K562 (cell line): Measurements from ENCODE around the gene KCNQ2. TPM values are rescaled to one million over a fixed set of nuclear protein-coding genes. Genes with fewer than 3 reads are reported as not detected.

ENCODE experiments used
- ATAC-seq: fragments of 200-7000 bp; cut with Tn5 transposase; 3 replicates; pipeline ENCODE4 v1.9.1; 2020; ENCODE audit warnings: moderate library complexity
- BruUV-seq: library from RNA; stranded (reverse); fragments of 400-500 nt; replicated peaks from 2 replicates; lab custom pipeline; 2021; lab: Mats Ljungman, UMichigan
- CTCF ChIA-PET: fragments of 300-600 bp; formaldehyde crosslinking; extraction: SDS; loops from one replicate; lab custom pipeline; 2021; ENCODE audit warnings: low intra/inter-chr PET ratio; lab: Yijun Ruan, JAX
- POLR2A ChIA-PET: fragments of 300-600, 350-650 bp; sonication (Branson Sonifier 250); formaldehyde crosslinking; extraction: SDS; loops from one replicate; lab custom pipeline; 2021; ENCODE audit warnings: antibody characterized with exemption, inconsistent platforms; lab: Yijun Ruan, JAX
- DNase-seq, 4 experiments: peaks; one replicate each; pipeline versions ENCODE4 v3.0.0 to v3.0.0-alpha.2; 2011 to 2018; ENCODE audit warnings: low spot score in 3 of 4, mixed read lengths in 3 of 4; ENCODE audit errors: extremely low read depth in 1 of 4
- FAIRE-seq: peaks from 2 replicates; lab custom pipeline; 2011; peaks lifted over from hg19 to GRCh38; lab: Jason Lieb, UNC
- H2AFZ ChIP-seq: 2 replicates; pipeline ENCODE4 v1.6.0; 2011; ENCODE audit warnings: low read depth, low read length, control low read depth, inconsistent platforms
- H3K27ac ChIP-seq: fragments of 200-600 bp; 3 replicates; pipeline ENCODE4 v1.8.0; 2011; ENCODE audit warnings: low read depth, mild to moderate bottlenecking, control low read depth, inconsistent platforms, low read length, moderate library complexity, mixed read lengths; ENCODE audit errors: extremely low read depth
- H3K27me3 ChIP-seq, 2 experiments: fragments of 300-600 bp in 1 of 2; 2 replicates in 1 of 2; 3 replicates in 1 of 2; pipeline versions ENCODE4 v1.6.0 to v1.8.0; 2011; ENCODE audit warnings: inconsistent platforms in 2 of 2, low read length in 2 of 2, mild to moderate bottlenecking in 1 of 2, mixed read lengths in 1 of 2, moderate library complexity in 1 of 2; ENCODE audit not compliant: control insufficient read depth in 2 of 2, insufficient read depth in 2 of 2
- H3K36me3 ChIP-seq: fragments of 300-600 bp; 3 replicates; pipeline ENCODE4 v1.8.0; 2011; ENCODE audit warnings: mild to moderate bottlenecking, low read length, inconsistent platforms; ENCODE audit not compliant: control insufficient read depth, insufficient read depth
- H3K4me1 ChIP-seq, 2 experiments: fragments of 200-600 bp in 1 of 2; replicated peaks in 1 of 2; 2 replicates in 1 of 2; 3 replicates in 1 of 2; pipeline versions ENCODE4 v1.5.1 to v1.8.0; 2011; ENCODE audit warnings: inconsistent platforms in 2 of 2, low read length in 2 of 2, mild to moderate bottlenecking in 1 of 2, mixed read lengths in 1 of 2, moderate library complexity in 1 of 2; ENCODE audit not compliant: control insufficient read depth in 2 of 2, insufficient read depth in 2 of 2
- H3K4me2 ChIP-seq: 2 replicates; pipeline ENCODE4 v1.6.1; 2011; ENCODE audit warnings: low read length, control low read depth, inconsistent platforms, mixed read lengths; ENCODE audit not compliant: insufficient read depth
- H3K4me3 ChIP-seq: fragments of 200-600 bp; sonication (generic), shearing (Covaris generic); 2 replicates; pipeline ENCODE4 v1.5.1; 2016; ENCODE audit warnings: control low read depth, inconsistent platforms
- H3K79me2 ChIP-seq: fragments of 200-600 bp; 3 replicates; pipeline ENCODE4 v1.8.0; 2011; ENCODE audit warnings: low read length, inconsistent platforms; ENCODE audit not compliant: control insufficient read depth, insufficient read depth
- H3K9ac ChIP-seq, 2 experiments: 2 replicates each; pipeline versions ENCODE4 v1.6.0 to v1.6.1; 2011; ENCODE audit warnings: low read depth in 2 of 2, low read length in 2 of 2, control low read depth in 1 of 2, inconsistent platforms in 1 of 2, mild to moderate bottlenecking in 1 of 2, mixed read lengths in 1 of 2; ENCODE audit not compliant: insufficient read depth in 1 of 2
- H3K9me1 ChIP-seq: one replicate; pipeline ENCODE4 v1.6.0; 2011; ENCODE audit warnings: inconsistent platforms, mild to moderate bottlenecking, low read length, moderate library complexity; ENCODE audit not compliant: control insufficient read depth, insufficient read depth
- H3K9me3 ChIP-seq: replicated peaks from 2 replicates; pipeline ENCODE4 v1.5.1; 2011; ENCODE audit warnings: low read depth, low read length, inconsistent platforms; ENCODE audit not compliant: control insufficient read depth, insufficient read depth
- H4K20me1 ChIP-seq: replicated peaks from 2 replicates; pipeline ENCODE4 v1.6.1; 2011; ENCODE audit warnings: low read length, inconsistent platforms, mixed read lengths; ENCODE audit not compliant: control insufficient read depth, insufficient read depth
- CHCHD3 ChIP-seq: fragments of 250-450 bp; sonication (Bioruptor Pico); IDR thresholded peaks from 2 replicates; pipeline ENCODE4 v2.1.2; 2022; ENCODE audit warnings: mild to moderate bottlenecking
- CREB5 ChIP-seq: fragments of 250-450 bp; sonication (Bioruptor Pico); IDR thresholded peaks from 2 replicates; pipeline ENCODE4 v1.5.0; 2020; ENCODE audit warnings: mild to moderate bottlenecking
- DNMT1 ChIP-seq: fragments of 450-650 bp; IDR thresholded peaks from 2 replicates; pipeline ENCODE4 v1.6.1; 2016; ENCODE audit warnings: antibody characterized with exemption, mild to moderate bottlenecking
- PCBP1 ChIP-seq: fragments of 200-400 bp; formaldehyde crosslinking; IDR thresholded peaks from 2 replicates; pipeline ENCODE4 v1.6.1; 2018; ENCODE audit warnings: mild to moderate bottlenecking, low read depth, low read length; ENCODE audit not compliant: poor library complexity, severe bottlenecking
- PHF20 ChIP-seq: fragments of 450-650 bp; IDR thresholded peaks from 2 replicates; pipeline ENCODE4 v1.6.1; 2018; ENCODE audit not compliant: partially characterized antibody
- RERE ChIP-seq: sonication (generic); formaldehyde crosslinking; IDR thresholded peaks from 2 replicates; pipeline ENCODE4 v1.8.0; 2023; ENCODE audit warnings: missing genetic modification reagents, mild to moderate bottlenecking, borderline replicate concordance
- RHOXF2B ChIP-seq: fragments of 250-450 bp; sonication (Bioruptor Pico); conservative IDR thresholded peaks from 2 replicates; pipeline ENCODE4 v1.5.1; 2021
- SRSF7 ChIP-seq: fragments of 200-400 bp; formaldehyde crosslinking; optimal IDR thresholded peaks from 2 replicates; pipeline ENCODE3; 2017; ENCODE audit warnings: mild to moderate bottlenecking, low read depth, low read length
- TBL1XR1 ChIP-seq, 2 experiments: IDR thresholded peaks; 2 replicates each; pipeline ENCODE4 v1.6.1; 2012; ENCODE audit warnings: improper control_type of control experiment in 2 of 2, low read length in 2 of 2, mild to moderate bottlenecking in 1 of 2
- TGIF2 ChIP-seq: sonication (generic); formaldehyde crosslinking; IDR thresholded peaks from 2 replicates; pipeline ENCODE4 v1.8.1; 2022; ENCODE audit warnings: mild to moderate bottlenecking, missing genetic modification reagents, moderate library complexity
- XRCC3 ChIP-seq: fragments of 450-650 bp; IDR thresholded peaks from 2 replicates; pipeline ENCODE4 v1.6.1; 2017; ENCODE audit warnings: mild to moderate bottlenecking, moderate library complexity
- ZNF695 ChIP-seq: fragments of 450-650 bp; formaldehyde crosslinking; IDR thresholded peaks from 2 replicates; pipeline ENCODE4 v1.4.0; 2020; ENCODE audit warnings: mild to moderate bottlenecking, moderate library complexity
- WGBS: fragments of 100-300 bp; shearing (Covaris generic); methylation state at CpG from one replicate; pipeline ENCODE4 v1.1.6; 2016; ENCODE audit warnings: low coverage, mixed read lengths; ENCODE audit not compliant: insufficient coverage; ENCODE audit errors: missing lambda C conversion rate; 5-methylcytosine and 5-hydroxymethylcytosine counted together
- in situ Hi-C: fragments of 300-500 bp; cut with MboI; formaldehyde crosslinking; loops from 4 replicates; pipeline ENCODE4 v1.15.0; 2018; ENCODE audit warnings: inconsistent platforms, mixed read lengths
- intact Hi-C: fragments of 100-400 bp; cut with micrococcal nuclease; formaldehyde crosslinking; loops from 2 replicates; pipeline ENCODE4 v1.14.2; 2022
- polyA plus RNA-seq, 8 experiments: library from polyadenylated mRNA; depleted of rRNA in 4 of 8; stranded (reverse) in 5 of 8; unstranded in 3 of 8; fragments of >200 nt; fragmentation: Nextera tagmentation in 2 of 8; fragmentation: Illumina TruSeq in 1 of 8; extraction: Ambion mirVana in 2 of 8; extraction: Trizol in 1 of 8; gene quantifications; 2 replicates each; pipeline versions ENCODE4 v1.2.1 to v1.2.3, GENCODE V29; 2011 to 2014; ENCODE audit warnings: inconsistent platforms in 1 of 8, missing spikeins in 1 of 8
- total RNA-seq, 7 experiments: library from RNA; depleted of rRNA in 6 of 7; stranded (reverse); fragments of >200 nt in 6 of 7; fragmentation: Illumina TruSeq in 2 of 7; extraction: Trizol in 2 of 7; gene quantifications; 2 replicates each; pipeline versions ENCODE4 v1.2.1 to v1.2.3, GENCODE V29; 2011 to 2021; ENCODE audit warnings: low replicate concordance in 1 of 7

The KCNQ2 gene
- total and polyA plus RNA-seq, 9 of the 15 experiments (the other 6 are each of a cell fraction or from before 2014, with no cell fraction given): 0.13 to 0.16 TPM; not detected in 7

- no peaks in the 10 kb centered on the region for H3K79me2 ChIP-seq
- H3K27ac ChIP-seq: no peak overlapping the region
- H2AFZ ChIP-seq: no peak overlapping the region
- no peak for FAIRE-seq
- no peaks in the 10 kb centered on the region for H3K36me3 ChIP-seq
- TF ChIP-seq TGIF2: no peak
- TF ChIP-seq TBL1XR1 (IDR thresholded peaks at IDR 0.05; ENCODE audit: low read length in 2 of 2): no peak
- TF ChIP-seq PCBP1: no peak
- TF ChIP-seq CREB5 (CRISPR knock-in tag): no peak
- no peak for TF ChIP-seq ZNF695 (CRISPR knock-in tag)
- TF ChIP-seq PHF20: no peak
- TF ChIP-seq DNMT1: no peak
- no peak for TF ChIP-seq XRCC3
- no peak for TF ChIP-seq CHCHD3 (CRISPR knock-in tag)
- TF ChIP-seq SRSF7: no peak
- TF ChIP-seq RERE: no peak
- no peak for TF ChIP-seq RHOXF2B (CRISPR knock-in tag)
- intact Hi-C loops (no loop called here), in situ Hi-C loops (no loop called here)
- peaks cover 0 to 17% of the 10 kb centered on the region in 2 experiments; a peak in 2 of 5 replicates for H3K4me1 ChIP-seq
- peaks cover 8 to 78% of the 10 kb centered on the region in 2 experiments; a peak in 4 of 5 replicates for H3K27me3 ChIP-seq
- POLR2A ChIA-PET: interaction anchor here (1.2 kb wide), 1 partner anchor 11 kb away, joined by 3 read pairs; no protein-coding TSS in a partner anchor
- ATAC-seq: no peak
- no peaks in the 10 kb centered on the region for H3K9me1 ChIP-seq
- DNase-seq: no peak
- no TSS peak for BruUV-seq
- H3K4me2 ChIP-seq: no peak overlapping the region
- 4% methylated on average over 8 of the region's 8 CpGs for whole genome bisulfite sequencing
- H3K9ac ChIP-seq: no peak overlapping the region
- H4K20me1 ChIP-seq: peaks cover 8% of the 10 kb centered on the region
- no peaks in the 10 kb centered on the region for H3K9me3 ChIP-seq
- no peak overlapping the region for H3K4me3 ChIP-seq
- CTCF ChIA-PET: no interaction called here
Measured at GRCh38 chr20:63368151-63368550, 104.3 kb downstream of the KCNQ2 start.
